HepG2 (cell line): Measurements from ENCODE around the gene SHROOM1. TPM values are rescaled to one million over a fixed set of nuclear protein-coding genes. Genes with fewer than 3 reads are reported as not detected.

Experiments used
- AGO2 ChIP-seq: fragments of 200-400 bp; formaldehyde crosslinking; optimal IDR thresholded peaks from 2 replicates; pipeline ENCODE3; 2017; ENCODE audit warnings: mild to moderate bottlenecking, low read depth, low read length, moderate library complexity
- BCL6 ChIP-seq: IDR thresholded peaks from 2 replicates; pipeline ENCODE4 v1.6.1; 2016; ENCODE audit warnings: missing genetic modification reagents, missing compliant biosample characterization
- BHLHE40 ChIP-seq: IDR thresholded peaks from 2 replicates; pipeline ENCODE4 v1.6.1; 2011; ENCODE audit warnings: low read length, improper control_type of control experiment
- EEA1 ChIP-seq: sonication (generic); formaldehyde crosslinking; IDR thresholded peaks from 2 replicates; pipeline ENCODE4 v1.5.1; 2020; ENCODE audit warnings: mild to moderate bottlenecking, missing genetic modification reagents, borderline replicate concordance
- EZH2 ChIP-seq: conservative IDR thresholded peaks from 2 replicates; pipeline ENCODE4 v1.6.1; 2012; ENCODE audit warnings: mild to moderate bottlenecking, low read depth, low read length, moderate library complexity
- GATAD2A ChIP-seq: IDR thresholded peaks from 2 replicates; pipeline ENCODE4 v1.6.1; 2016
- MED8 ChIP-seq: sonication (generic); formaldehyde crosslinking; IDR thresholded peaks from 2 replicates; pipeline ENCODE4 v1.8.1; 2023; ENCODE audit warnings: mild to moderate bottlenecking, missing genetic modification reagents; ENCODE audit not compliant: insufficient replicate concordance
- MEIS2 ChIP-seq: sonication (generic); formaldehyde crosslinking; IDR thresholded peaks from 2 replicates; pipeline ENCODE4 v1.9.0; 2021; ENCODE audit warnings: mild to moderate bottlenecking, missing genetic modification reagents
- ZNF224 ChIP-seq: sonication (generic); formaldehyde crosslinking; IDR thresholded peaks from 2 replicates; pipeline ENCODE4 v1.5.0; 2020; ENCODE audit warnings: mild to moderate bottlenecking, missing genetic modification reagents
- ZNF34 ChIP-seq: sonication (generic); formaldehyde crosslinking; IDR thresholded peaks from 2 replicates; pipeline ENCODE4 v1.4.0; 2020; ENCODE audit warnings: mild to moderate bottlenecking, missing genetic modification reagents, borderline replicate concordance
- ZSCAN9 ChIP-seq: IDR thresholded peaks from 2 replicates; pipeline ENCODE4 v1.6.1; 2016; ENCODE audit warnings: borderline replicate concordance
- polyA plus RNA-seq, 8 experiments: library from polyadenylated mRNA; depleted of rRNA in 3 of 8; stranded (reverse) in 7 of 8; unstranded in 1 of 8; fragments of >200 nt; fragmentation: Illumina TruSeq in 4 of 8; extraction: Trizol in 4 of 8; gene quantifications; 2 replicates each; pipeline versions ENCODE4 v1.2.1 to v1.2.3, GENCODE V29; 2011 to 2016; ENCODE audit warnings: low read depth in 4 of 8, missing spikeins in 1 of 8, mixed read lengths in 1 of 8; ENCODE audit not compliant: insufficient read depth in 1 of 8
- total RNA-seq, 5 experiments: library from RNA; depleted of rRNA; stranded (reverse); fragments of >200 nt; fragmentation: Illumina TruSeq; extraction: Trizol; gene quantifications; 2 replicates each; pipeline ENCODE4 v1.2.3, GENCODE V29; 2016; ENCODE audit warnings: low read depth in 1 of 5
- TF ChIP-seq, protein P1 (sequence below): sonication (generic); formaldehyde crosslinking; IDR thresholded peaks from 2 replicates; pipeline ENCODE4 v1.4.0; 2020; ENCODE audit warnings: missing genetic modification reagents
- TF ChIP-seq, protein P2 (sequence below), 2 experiments: sonication (generic) in 1 of 2; formaldehyde crosslinking in 1 of 2; IDR thresholded peaks; 2 replicates each; pipeline versions ENCODE4 v1.4.0 to v1.6.1; 2018 to 2020; ENCODE audit warnings: missing genetic modification reagents in 2 of 2, borderline replicate concordance in 1 of 2, low read depth in 1 of 2, mild to moderate bottlenecking in 1 of 2, missing biosample characterization in 1 of 2
- TF ChIP-seq, protein P3 (sequence below): sonication (generic); formaldehyde crosslinking; IDR thresholded peaks from 2 replicates; pipeline ENCODE4 v1.8.1; 2022; ENCODE audit warnings: low read depth, mild to moderate bottlenecking, missing genetic modification reagents
- TF ChIP-seq, protein P4 (sequence below): sonication (generic); formaldehyde crosslinking; IDR thresholded peaks from 2 replicates; pipeline ENCODE4 v1.5.1; 2020; ENCODE audit warnings: missing genetic modification reagents, mild to moderate bottlenecking, borderline replicate concordance
- TF ChIP-seq, protein P5 (sequence below): sonication (generic); formaldehyde crosslinking; IDR thresholded peaks from 2 replicates; pipeline ENCODE4 v1.5.0; 2020; ENCODE audit warnings: mild to moderate bottlenecking, missing genetic modification reagents, borderline replicate concordance

Gene SHROOM1
- total and polyA plus RNA-seq, 2 of the 13 experiments (the other 11 are each of a cell fraction or from before 2014, with no cell fraction given), result 18.2 to 25.7 TPM

DNA sequence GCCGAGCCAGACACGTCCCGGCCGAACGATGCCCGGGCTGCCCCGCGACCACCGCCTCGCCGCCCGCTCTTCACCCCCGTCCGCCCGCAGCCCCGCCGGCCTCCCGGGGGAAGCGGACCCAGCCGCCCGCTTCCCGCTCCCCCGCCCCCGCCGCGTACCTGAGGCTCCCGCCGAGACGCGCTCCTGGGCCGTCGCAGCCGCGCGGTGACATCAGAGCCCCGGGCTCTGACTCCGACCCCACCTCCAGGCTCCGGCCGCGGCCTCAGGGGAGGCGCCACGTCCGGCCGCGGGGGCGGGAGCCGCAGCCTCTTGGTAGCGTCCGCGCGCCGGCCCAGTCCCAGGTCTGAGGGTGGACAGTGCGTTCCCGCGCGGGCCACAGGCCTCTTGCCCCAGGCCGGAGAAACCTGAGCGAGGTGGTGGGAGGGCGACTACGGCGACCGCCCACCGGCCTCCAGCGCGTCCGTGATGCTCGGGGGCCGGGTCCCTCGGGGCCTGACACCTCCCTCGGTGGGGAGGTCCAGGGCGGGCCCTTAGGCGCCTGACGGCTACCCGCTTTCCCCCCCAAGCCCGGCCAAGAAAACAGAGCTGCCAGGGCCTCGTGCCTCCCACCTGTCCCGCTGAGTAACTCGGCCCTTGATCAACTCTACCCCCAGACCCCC is at the start of gene SHROOM1 (continued):
- TF ChIP-seq, protein P1, sequence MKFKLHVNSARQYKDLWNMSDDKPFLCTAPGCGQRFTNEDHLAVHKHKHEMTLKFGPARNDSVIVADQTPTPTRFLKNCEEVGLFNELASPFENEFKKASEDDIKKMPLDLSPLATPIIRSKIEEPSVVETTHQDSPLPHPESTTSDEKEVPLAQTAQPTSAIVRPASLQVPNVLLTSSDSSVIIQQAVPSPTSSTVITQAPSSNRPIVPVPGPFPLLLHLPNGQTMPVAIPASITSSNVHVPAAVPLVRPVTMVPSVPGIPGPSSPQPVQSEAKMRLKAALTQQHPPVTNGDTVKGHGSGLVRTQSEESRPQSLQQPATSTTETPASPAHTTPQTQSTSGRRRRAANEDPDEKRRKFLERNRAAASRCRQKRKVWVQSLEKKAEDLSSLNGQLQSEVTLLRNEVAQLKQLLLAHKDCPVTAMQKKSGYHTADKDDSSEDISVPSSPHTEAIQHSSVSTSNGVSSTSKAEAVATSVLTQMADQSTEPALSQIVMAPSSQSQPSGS (CRISPR knock-in tag), result peak; percentile 43; the same call in 1 of the 2 replicates
- TF ChIP-seq, protein P2, sequence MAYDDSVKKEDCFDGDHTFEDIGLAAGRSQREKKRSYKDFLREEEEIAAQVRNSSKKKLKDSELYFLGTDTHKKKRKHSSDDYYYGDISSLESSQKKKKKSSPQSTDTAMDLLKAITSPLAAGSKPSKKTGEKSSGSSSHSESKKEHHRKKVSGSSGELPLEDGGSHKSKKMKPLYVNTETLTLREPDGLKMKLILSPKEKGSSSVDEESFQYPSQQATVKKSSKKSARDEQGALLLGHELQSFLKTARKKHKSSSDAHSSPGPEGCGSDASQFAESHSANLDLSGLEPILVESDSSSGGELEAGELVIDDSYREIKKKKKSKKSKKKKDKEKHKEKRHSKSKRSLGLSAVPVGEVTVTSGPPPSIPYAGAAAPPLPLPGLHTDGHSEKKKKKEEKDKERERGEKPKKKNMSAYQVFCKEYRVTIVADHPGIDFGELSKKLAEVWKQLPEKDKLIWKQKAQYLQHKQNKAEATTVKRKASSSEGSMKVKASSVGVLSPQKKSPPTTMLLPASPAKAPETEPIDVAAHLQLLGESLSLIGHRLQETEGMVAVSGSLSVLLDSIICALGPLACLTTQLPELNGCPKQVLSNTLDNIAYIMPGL (CRISPR knock-in tag; IDR thresholded peaks at IDR 0.05; ENCODE audit: borderline replicate concordance in 1 of 2, low read depth in 1 of 2), result peak in 1 of 2 experiments; percentile 36; a peak in 2 of 4 replicates
- TF ChIP-seq, protein P3, sequence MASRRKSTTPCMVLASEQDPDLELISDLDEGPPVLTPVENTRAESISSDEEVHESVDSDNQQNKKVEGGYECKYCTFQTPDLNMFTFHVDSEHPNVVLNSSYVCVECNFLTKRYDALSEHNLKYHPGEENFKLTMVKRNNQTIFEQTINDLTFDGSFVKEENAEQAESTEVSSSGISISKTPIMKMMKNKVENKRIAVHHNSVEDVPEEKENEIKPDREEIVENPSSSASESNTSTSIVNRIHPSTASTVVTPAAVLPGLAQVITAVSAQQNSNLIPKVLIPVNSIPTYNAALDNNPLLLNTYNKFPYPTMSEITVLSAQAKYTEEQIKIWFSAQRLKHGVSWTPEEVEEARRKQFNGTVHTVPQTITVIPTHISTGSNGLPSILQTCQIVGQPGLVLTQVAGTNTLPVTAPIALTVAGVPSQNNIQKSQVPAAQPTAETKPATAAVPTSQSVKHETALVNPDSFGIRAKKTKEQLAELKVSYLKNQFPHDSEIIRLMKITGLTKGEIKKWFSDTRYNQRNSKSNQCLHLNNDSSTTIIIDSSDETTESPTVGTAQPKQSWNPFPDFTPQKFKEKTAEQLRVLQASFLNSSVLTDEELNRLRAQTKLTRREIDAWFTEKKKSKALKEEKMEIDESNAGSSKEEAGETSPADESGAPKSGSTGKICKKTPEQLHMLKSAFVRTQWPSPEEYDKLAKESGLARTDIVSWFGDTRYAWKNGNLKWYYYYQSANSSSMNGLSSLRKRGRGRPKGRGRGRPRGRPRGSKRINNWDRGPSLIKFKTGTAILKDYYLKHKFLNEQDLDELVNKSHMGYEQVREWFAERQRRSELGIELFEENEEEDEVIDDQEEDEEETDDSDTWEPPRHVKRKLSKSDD (CRISPR knock-in tag), result peak; percentile 60; the same call in 1 of the 2 replicates
- TF ChIP-seq GATAD2A (CRISPR knock-in tag) (peak; percentile 21; the same call in 1 of the 2 replicates), ZNF224 (CRISPR knock-in tag) (no peak), EEA1 (no peak), EZH2 (no peak), ZSCAN9 (CRISPR knock-in tag) (peak; percentile 26; the same call in 1 of the 2 replicates), AGO2 (peak; percentile 16), BCL6 (CRISPR knock-in tag) (peak; percentile 54), MED8 (CRISPR knock-in tag) (peak; percentile 55), MEIS2 (no peak; the same call in 1 of the 2 replicates), BHLHE40 (peak; percentile 55; the same call in 1 of the 2 replicates), ZNF34 (no peak)
- TF ChIP-seq, protein P4, sequence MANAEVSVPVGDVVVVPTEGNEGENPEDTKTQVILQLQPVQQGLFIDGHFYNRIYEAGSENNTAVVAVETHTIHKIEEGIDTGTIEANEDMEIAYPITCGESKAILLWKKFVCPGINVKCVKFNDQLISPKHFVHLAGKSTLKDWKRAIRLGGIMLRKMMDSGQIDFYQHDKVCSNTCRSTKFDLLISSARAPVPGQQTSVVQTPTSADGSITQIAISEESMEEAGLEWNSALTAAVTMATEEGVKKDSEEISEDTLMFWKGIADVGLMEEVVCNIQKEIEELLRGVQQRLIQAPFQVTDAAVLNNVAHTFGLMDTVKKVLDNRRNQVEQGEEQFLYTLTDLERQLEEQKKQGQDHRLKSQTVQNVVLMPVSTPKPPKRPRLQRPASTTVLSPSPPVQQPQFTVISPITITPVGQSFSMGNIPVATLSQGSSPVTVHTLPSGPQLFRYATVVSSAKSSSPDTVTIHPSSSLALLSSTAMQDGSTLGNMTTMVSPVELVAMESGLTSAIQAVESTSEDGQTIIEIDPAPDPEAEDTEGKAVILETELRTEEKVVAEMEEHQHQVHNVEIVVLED, result peak; percentile 61; the same call in 1 of the 2 replicates
- TF ChIP-seq, protein P5, sequence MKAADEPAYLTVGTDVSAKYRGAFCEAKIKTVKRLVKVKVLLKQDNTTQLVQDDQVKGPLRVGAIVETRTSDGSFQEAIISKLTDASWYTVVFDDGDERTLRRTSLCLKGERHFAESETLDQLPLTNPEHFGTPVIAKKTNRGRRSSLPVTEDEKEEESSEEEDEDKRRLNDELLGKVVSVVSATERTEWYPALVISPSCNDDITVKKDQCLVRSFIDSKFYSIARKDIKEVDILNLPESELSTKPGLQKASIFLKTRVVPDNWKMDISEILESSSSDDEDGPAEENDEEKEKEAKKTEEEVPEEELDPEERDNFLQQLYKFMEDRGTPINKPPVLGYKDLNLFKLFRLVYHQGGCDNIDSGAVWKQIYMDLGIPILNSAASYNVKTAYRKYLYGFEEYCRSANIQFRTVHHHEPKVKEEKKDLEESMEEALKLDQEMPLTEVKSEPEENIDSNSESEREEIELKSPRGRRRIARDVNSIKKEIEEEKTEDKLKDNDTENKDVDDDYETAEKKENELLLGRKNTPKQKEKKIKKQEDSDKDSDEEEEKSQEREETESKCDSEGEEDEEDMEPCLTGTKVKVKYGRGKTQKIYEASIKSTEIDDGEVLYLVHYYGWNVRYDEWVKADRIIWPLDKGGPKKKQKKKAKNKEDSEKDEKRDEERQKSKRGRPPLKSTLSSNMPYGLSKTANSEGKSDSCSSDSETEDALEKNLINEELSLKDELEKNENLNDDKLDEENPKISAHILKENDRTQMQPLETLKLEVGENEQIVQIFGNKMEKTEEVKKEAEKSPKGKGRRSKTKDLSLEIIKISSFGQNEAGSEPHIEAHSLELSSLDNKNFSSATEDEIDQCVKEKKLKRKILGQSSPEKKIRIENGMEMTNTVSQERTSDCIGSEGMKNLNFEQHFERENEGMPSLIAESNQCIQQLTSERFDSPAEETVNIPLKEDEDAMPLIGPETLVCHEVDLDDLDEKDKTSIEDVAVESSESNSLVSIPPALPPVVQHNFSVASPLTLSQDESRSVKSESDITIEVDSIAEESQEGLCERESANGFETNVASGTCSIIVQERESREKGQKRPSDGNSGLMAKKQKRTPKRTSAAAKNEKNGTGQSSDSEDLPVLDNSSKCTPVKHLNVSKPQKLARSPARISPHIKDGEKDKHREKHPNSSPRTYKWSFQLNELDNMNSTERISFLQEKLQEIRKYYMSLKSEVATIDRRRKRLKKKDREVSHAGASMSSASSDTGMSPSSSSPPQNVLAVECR (CRISPR knock-in tag), result peak; percentile 53; the same call in 1 of the 2 replicates
